K562 (cell line): ENCODE data around the gene CHMP5. TPM values are rescaled to one million over a fixed set of nuclear protein-coding genes. Genes with fewer than 3 reads are reported as not detected.

Experiments
- BRD4 ChIP-seq: fragments of 200-600 bp; sonication (generic); IDR thresholded peaks from 2 replicates; pipeline ENCODE4 v1.6.1; 2017; ENCODE audit warnings: inconsistent platforms
- CTCF ChIP-seq, 3 experiments: IDR thresholded peaks in 2 of 3; conservative IDR thresholded peaks in 1 of 3; 2 replicates each; pipeline ENCODE4 v1.5.1; 2011 to 2012; ENCODE audit warnings: low read length in 3 of 3, mild to moderate bottlenecking in 3 of 3, control low read depth in 2 of 3, improper control_type of control experiment in 1 of 3, inconsistent platforms in 1 of 3, low read depth in 1 of 3, mixed read lengths in 1 of 3, moderate library complexity in 1 of 3; ENCODE audit not compliant: insufficient read depth in 2 of 3
- DDX20 ChIP-seq: fragments of 450-650 bp; IDR thresholded peaks from 2 replicates; pipeline ENCODE4 v1.6.1; 2016; ENCODE audit warnings: missing genetic modification characterization, low read depth, mild to moderate bottlenecking, missing compliant biosample characterization, moderate library complexity
- DMBX1 ChIP-seq: fragments of 250-450 bp; sonication (Bioruptor Pico); IDR thresholded peaks from 2 replicates; pipeline ENCODE4 v1.8.0; 2022; ENCODE audit warnings: inconsistent platforms, mild to moderate bottlenecking, moderate library complexity, borderline replicate concordance
- OTX1 ChIP-seq: fragments of 450-650 bp; formaldehyde crosslinking; IDR thresholded peaks from 2 replicates; pipeline ENCODE4 v1.4.0; 2022; ENCODE audit warnings: mild to moderate bottlenecking
- SIN3A ChIP-seq, 2 experiments: fragments of 150-350 bp in 1 of 2; IDR thresholded peaks; 2 replicates each; pipeline ENCODE4 v1.6.1; 2011 to 2016; ENCODE audit warnings: borderline replicate concordance in 2 of 2, low read depth in 2 of 2, low read length in 2 of 2, mild to moderate bottlenecking in 2 of 2, moderate library complexity in 2 of 2; ENCODE audit not compliant: control insufficient read depth in 1 of 2
- SNRNP70 ChIP-seq: fragments of 200-400 bp; formaldehyde crosslinking; optimal IDR thresholded peaks from 2 replicates; pipeline ENCODE3; 2017; ENCODE audit warnings: low read depth, low read length
- TGIF2 ChIP-seq: sonication (generic); formaldehyde crosslinking; IDR thresholded peaks from 2 replicates; pipeline ENCODE4 v1.8.1; 2022; ENCODE audit warnings: mild to moderate bottlenecking, missing genetic modification reagents, moderate library complexity
- ZBTB2 ChIP-seq: fragments of 450-650 bp; IDR thresholded peaks from 2 replicates; pipeline ENCODE4 v1.6.1; 2016; ENCODE audit warnings: antibody characterized with exemption
- ZNF639 ChIP-seq, 2 experiments: fragments of 200-800 bp in 1 of 2; sonication (Bioruptor generic) in 1 of 2; sonication (generic) in 1 of 2; formaldehyde crosslinking in 1 of 2; IDR thresholded peaks in 1 of 2; conservative IDR thresholded peaks in 1 of 2; 2 replicates each; pipeline versions ENCODE4 v1.5.0 to v1.6.1; 2016 to 2020; ENCODE audit warnings: missing compliant biosample characterization in 1 of 2, missing genetic modification characterization in 1 of 2, missing genetic modification reagents in 1 of 2
- polyA plus RNA-seq, 8 experiments: library from polyadenylated mRNA; depleted of rRNA in 4 of 8; stranded (reverse) in 5 of 8; unstranded in 3 of 8; fragments of >200 nt; fragmentation: Nextera tagmentation in 2 of 8; fragmentation: Illumina TruSeq in 1 of 8; extraction: Ambion mirVana in 2 of 8; extraction: Trizol in 1 of 8; gene quantifications; 2 replicates each; pipeline versions ENCODE4 v1.2.1 to v1.2.3, GENCODE V29; 2011 to 2014; ENCODE audit warnings: inconsistent platforms in 1 of 8, missing spikeins in 1 of 8
- total RNA-seq, 7 experiments: library from RNA; depleted of rRNA in 6 of 7; stranded (reverse); fragments of >200 nt in 6 of 7; fragmentation: Illumina TruSeq in 2 of 7; extraction: Trizol in 2 of 7; gene quantifications; 2 replicates each; pipeline versions ENCODE4 v1.2.1 to v1.2.3, GENCODE V29; 2011 to 2021; ENCODE audit warnings: low replicate concordance in 1 of 7

CHMP5 gene
- total and polyA plus RNA-seq, 9 of the 15 experiments (the other 6 are each of a cell fraction or from before 2014, with no cell fraction given), result 36.0 to 105 (median 54.9) TPM

- 0 out of 4 replicates have a peak, but pooled peaks of 1 of the 2 experiments have one; percentile 24 for TF ChIP-seq ZNF639 (CRISPR knock-in tag; conservative IDR thresholded peaks at IDR 0.05 in 1 of 2, IDR thresholded peaks at IDR 0.05 in 1 of 2)
- TF ChIP-seq BRD4, result no peak
- 0 out of 2 replicates have a peak, but pooled peaks have one; percentile 46 for TF ChIP-seq TGIF2
- no peak for TF ChIP-seq OTX1 (CRISPR knock-in tag)
- TF ChIP-seq CTCF (IDR thresholded peaks at IDR 0.05 in 2 of 3, conservative IDR thresholded peaks at IDR 0.05 in 1 of 3; ENCODE audit: insufficient read depth in 2 of 3, low read depth in 1 of 3, low read length in 3 of 3), result 0 out of 6 replicates have a peak, but pooled peaks of 1 of the 3 experiments have one; percentile 3
- no peak for TF ChIP-seq DMBX1
- TF ChIP-seq SNRNP70, result no peak
- no peak for TF ChIP-seq ZBTB2
- no peak for TF ChIP-seq DDX20 (tag)
- 0 out of 4 replicates have a peak, but pooled peaks of 1 of the 2 experiments have one; percentile 12 for TF ChIP-seq SIN3A (IDR thresholded peaks at IDR 0.05; ENCODE audit: borderline replicate concordance in 2 of 2, control insufficient read depth in 1 of 2, low read depth in 2 of 2, low read length in 2 of 2)
These were observed 811 bp upstream of the CHMP5 start (continued) for GRCh38 chr9:33264003-33264472.
